Urinary bladder (tissue), 4 donors: ENCODE data around the gene AGBL5. TPM values are rescaled to one million over a fixed set of nuclear protein-coding genes. Genes with fewer than 3 reads are reported as not detected.

Experiments used
- DNase-seq: peaks from one replicate; pipeline ENCODE4 v3.0.0-alpha.2; 2015; ENCODE audit errors: extremely low spot score
- H3K27ac ChIP-seq: one replicate; pipeline ENCODE4 v1.5.1; 2013; ENCODE audit warnings: low read depth, mild to moderate bottlenecking, moderate library complexity
- H3K36me3 ChIP-seq: one replicate; pipeline ENCODE4 v1.6.1; 2013; ENCODE audit warnings: mild to moderate bottlenecking, moderate library complexity; ENCODE audit not compliant: insufficient read depth
- H3K4me1 ChIP-seq: one replicate; pipeline ENCODE4 v1.6.1; 2013; ENCODE audit warnings: mild to moderate bottlenecking, moderate library complexity; ENCODE audit not compliant: insufficient read depth
- H3K4me3 ChIP-seq: one replicate; pipeline ENCODE4 v1.5.1; 2013; ENCODE audit warnings: low read depth, low read length
- WGBS: extraction: QIAGEN DNeasy Blood & Tissue Kit; methylation state at CpG from one replicate; pipeline ENCODE4 v1.1.7; 2013; 5-methylcytosine and 5-hydroxymethylcytosine counted together
- polyA plus RNA-seq: library from polyadenylated mRNA; stranded (reverse); fragments of 200-250 nt; gene quantifications from one replicate; pipeline ENCODE4 v1.2.3, GENCODE V29; 2013
- total RNA-seq: library from RNA; depleted of rRNA; stranded (reverse); fragments of >200 nt; gene quantifications from one replicate; pipeline ENCODE4 v1.2.3, GENCODE V29; 2014
- donor health status: healthy with polysubstance abuse.
- donor health status: healthy.

The AGBL5 gene
- total and polyA plus RNA-seq, 2 donors, result 12.0 to 31.0 TPM

DNA sequence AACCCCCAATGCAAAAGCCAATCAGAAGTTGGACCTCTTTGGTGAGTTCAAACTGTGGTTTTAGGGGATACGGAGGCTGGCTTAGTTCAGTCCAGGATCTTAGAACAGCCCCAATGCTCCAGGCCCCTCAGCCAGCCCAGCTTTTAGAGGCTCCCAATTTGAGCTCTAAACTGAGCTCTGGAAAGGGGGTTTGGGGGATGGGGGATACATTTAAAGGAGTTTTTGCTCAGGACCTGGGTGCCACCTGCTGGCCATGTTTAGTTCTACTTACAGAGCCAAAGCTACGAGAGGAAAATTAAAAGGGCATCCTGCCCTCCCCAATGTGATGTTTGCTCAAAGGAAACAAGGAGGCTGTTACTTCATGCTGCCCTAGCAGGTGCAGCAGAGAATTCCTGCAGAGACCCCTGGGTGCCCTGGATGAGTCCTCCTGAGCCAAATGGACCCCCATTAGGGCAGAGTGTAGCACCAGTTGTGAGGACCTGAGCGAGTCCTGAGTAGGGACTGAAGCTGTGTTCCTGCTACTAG lies 34.6 kb upstream of the AGBL5 start:
- H3K27ac ChIP-seq, result no peak overlapping the region
- WGBS, result 63% methylated on average over 3 of the region's 3 CpGs
- DNase-seq, result no peak

DNA sequence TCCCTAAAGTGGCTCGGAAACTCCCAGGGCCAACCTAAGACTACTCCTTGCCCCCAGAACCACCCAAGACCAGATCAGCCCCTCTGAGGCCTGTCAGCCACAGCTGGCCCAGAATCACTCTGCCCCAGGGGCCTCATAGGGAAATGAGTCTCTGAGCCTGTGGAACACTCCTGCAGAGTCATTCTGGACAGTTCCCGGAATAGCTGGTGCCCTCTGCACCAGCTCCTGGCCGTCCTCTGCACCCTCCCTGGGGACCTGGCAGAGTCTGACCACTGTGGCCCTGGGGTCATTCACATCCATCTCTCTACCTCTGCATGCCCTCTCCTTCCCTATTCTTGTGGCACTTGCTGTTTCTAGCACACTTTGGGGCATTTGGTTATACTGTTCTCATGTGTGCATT lies 33.3 kb upstream of the AGBL5 start:
- DNase-seq, result no peak
- WGBS, result 88% methylated on average over 3 of the region's 3 CpGs
- H3K4me3 ChIP-seq, result no peak overlapping the region
- no peak overlapping the region for H3K27ac ChIP-seq
- H3K4me1 ChIP-seq, result no peaks in the 10 kb centered on the region
- no peaks in the 10 kb centered on the region for H3K36me3 ChIP-seq

More for the DNA sequence above, 34.6 kb upstream of the AGBL5 start:
- Histone ChIP-seq H3K4me1 (no peaks in the 10 kb centered on the region), H3K36me3 (no peaks in the 10 kb centered on the region), H3K4me3 (no peak overlapping the region)

DNA sequence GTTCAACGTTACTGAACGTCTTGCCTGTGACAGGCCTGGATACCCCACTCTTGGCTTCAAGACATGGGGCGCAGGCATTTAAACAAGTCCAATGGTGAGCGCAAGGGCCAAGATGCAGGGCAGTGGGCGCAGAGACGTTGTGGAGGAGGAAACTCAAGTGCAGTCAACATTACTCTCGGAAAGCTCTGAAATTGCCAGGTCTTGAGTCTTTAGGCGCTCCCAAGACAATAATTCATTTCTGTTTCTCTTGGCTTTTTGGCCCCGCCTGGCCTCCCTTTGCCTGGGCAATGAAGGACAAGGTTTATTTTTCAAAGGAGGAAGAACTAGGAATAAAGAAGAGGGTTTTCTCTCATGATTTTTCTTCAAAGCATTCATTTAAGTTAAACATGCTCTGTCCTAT lies 32.0 kb upstream of the AGBL5 start:
- WGBS, result 91% methylated on average over 9 of the region's 9 CpGs
- DNase-seq, result no peak
- Histone ChIP-seq H3K4me1 (no peaks in the 10 kb centered on the region), H3K27ac (no peak overlapping the region), H3K4me3 (no peak overlapping the region), H3K36me3 (peaks cover 2% of the 10 kb centered on the region)

DNA sequence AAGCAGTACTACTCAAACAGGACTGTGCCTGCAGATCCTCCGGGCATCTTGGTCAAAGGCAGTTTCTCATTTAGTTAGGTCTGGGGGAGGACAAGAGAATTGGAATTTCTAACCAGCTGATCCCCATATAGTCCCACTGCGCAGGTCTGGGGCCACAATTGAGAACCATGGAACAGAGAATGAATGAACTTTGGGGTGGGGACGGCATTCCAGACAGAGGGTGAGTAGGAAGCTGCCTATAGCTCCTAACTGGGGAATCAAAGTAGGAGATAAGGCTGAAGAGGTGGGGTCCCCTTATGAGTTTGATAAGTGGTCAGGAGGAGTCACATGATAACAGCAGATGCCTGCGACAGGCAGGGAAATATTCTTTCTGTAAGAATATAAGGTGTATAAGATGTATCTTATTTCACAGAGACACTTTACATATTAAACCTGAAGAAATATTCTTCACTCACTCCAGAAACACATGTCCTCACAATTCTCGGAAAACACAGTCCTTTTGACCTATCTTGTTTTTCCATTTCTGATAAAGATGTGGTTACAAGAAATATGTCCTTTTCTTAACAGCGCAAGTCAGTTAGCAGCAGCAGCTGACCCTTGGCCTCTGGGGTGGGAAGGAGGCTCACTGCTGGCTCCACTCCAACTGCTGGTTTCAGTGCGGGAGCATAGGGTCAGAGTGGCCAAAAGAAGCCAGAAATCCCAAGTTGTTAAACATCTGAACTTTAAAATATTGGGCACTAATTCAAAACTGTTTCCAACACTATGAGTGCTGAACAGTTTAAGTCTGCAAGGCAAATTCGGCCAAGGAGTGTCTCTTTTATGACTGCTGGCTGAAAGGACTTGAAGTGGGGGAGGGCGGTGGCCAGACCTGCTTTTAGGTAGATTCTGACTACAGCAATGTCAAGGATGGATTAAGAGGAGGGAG lies 31.3 kb upstream of the AGBL5 start:
- DNase-seq, result no peak
- WGBS, result 61% methylated on average over 9 of the region's 9 CpGs
- Histone ChIP-seq H3K4me1 (no peaks in the 10 kb centered on the region), H3K4me3 (no peak overlapping the region), H3K36me3 (peaks cover 2% of the 10 kb centered on the region), H3K27ac (no peak overlapping the region)

DNA sequence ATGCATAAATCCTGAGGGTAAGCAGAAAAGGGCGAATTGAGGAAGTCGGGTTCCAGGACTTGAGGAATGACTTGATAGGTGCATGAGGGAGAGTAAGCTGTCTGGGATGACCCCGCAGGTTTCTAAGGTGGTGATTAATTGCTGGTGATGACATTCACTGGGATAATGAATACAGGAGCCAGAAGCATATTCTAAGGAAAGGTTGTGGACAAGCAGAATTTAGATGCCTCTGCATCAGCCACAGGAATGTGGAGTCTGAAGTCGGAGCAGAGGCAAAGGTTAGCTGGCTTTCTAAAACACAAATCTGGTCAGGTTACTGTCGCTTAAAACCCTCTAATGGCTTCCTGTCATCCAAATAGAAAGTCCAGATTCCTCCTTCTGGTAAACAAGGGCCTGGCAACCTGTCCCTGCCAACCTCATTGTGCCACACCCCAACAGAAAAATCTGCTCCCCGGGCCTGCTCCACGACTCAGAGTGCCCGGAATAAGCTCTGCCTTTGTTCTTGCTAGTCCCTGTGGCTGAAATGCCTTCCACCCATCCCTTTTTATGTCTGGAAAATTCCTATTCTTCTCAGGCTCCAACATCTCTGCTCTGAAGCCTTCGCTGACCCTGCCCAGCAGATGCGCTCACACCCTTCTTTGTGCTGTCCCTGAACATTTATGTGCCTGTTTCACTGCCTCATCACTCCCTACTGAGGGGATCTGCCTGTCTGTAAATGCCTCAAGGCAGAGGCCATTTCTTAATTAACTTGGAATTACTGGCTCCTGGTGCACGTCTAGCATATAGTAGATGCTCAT lies 30.0 kb upstream of the AGBL5 start:
- Histone ChIP-seq H3K27ac (no peak overlapping the region), H3K4me3 (no peak overlapping the region), H3K4me1 (no peaks in the 10 kb centered on the region), H3K36me3 (peaks cover 3% of the 10 kb centered on the region)
- DNase-seq, result no peak
- 76% methylated on average over 11 of the region's 11 CpGs for whole genome bisulfite sequencing

DNA sequence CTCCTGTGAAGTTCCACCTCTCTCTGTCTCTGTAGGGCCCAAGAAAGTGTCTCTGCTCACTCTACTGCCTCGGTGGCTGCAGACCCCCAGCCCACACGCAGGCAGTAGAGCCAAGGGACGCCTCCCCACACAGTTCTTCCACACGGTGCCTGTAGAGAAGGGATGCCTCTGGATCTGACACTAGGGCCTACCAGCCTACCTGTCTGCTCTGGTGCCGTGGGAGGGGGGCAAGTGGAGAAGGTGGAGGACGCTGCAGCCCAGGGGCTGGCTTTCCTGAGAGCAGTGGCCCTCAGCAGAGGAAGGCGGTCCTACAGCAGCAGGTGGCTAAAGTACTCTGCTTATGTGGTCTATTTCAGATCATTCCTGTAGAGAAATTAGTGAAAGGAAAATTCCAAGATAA lies 27.7 kb upstream of the AGBL5 start:
- Histone ChIP-seq H3K27ac (no peak overlapping the region), H3K4me1 (no peaks in the 10 kb centered on the region), H3K4me3 (no peak overlapping the region), H3K36me3 (peaks cover 4% of the 10 kb centered on the region)
- WGBS, result 92% methylated on average over 7 of the region's 7 CpGs
- DNase-seq, result no peak

DNA sequence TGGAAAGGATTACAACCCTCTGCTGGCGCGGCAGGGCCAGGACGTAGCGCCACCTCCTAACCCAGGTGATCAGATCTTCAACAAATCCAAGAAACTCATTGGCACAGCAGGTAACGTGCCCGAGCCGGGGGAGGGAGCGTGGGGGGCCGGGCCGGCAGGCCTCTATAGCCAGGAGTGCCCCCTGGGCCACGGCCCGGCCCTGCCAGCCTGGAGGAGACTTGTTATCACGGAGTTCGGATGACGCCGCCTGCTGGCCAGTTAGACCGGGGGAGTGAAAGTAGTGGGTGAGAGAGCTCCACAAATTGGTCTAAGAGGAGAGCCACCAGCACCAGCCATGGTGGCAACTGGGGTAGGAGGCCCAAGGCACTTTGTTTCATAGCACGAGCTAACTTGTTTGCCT lies 27.3 kb upstream of the AGBL5 start:
- Histone ChIP-seq H3K36me3 (peaks cover 4% of the 10 kb centered on the region), H3K4me1 (no peaks in the 10 kb centered on the region), H3K27ac (no peak overlapping the region), H3K4me3 (no peak overlapping the region)
- DNase-seq, result no peak
- 77% methylated on average over 18 of the region's 18 CpGs for WGBS

DNA sequence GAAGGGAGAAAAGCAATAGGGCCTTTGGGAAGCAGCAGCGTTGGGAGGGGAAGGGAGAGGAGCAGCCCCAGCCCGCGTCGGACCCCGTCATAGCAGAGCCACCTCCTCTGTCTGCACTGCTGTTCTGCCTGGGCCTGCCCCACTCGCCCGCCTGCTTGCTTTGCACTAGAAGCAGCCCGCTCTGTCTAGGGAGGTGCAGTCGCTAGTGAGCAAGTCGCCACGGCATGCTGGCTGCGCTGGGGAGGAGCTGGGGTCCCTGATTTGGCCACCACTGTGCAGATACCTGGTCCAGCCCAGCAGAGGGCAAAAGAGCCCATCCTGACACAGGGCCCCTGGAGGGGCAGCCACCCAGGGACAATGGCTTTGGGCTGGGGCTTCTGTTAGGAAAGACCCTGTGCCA lies 26.7 kb upstream of the AGBL5 start:
- H3K36me3 ChIP-seq, result peaks cover 4% of the 10 kb centered on the region
- WGBS, result 87% methylated on average over 12 of the region's 12 CpGs
- no peak overlapping the region for H3K27ac ChIP-seq
- no peaks in the 10 kb centered on the region for H3K4me1 ChIP-seq
- DNase-seq, result no peak
- no peak overlapping the region for H3K4me3 ChIP-seq

DNA sequence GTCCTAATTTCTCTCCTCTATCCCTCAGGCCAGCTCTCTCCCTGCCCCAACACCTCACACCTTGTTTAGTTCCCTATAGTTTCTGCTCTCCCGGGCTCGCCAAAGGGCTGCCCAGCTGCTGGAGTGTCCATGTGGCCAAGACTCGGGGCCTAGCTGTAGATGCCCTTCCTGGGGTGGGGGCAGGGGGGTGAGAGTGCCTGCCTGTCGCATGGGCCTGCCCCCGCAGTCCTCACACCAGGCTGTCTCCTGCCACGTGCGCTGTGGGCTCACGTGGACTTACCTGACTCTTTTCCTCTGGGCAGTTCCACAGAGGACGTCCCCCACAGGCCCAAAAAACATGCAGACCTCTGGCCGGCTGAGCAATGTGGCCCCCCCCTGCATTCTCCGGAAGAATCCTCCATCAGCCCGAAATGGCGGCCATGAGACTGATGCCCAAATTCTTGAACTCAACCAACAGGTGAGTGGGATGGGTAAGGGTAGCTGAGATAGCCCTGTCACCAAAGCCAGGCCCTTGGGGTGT lies 26.1 kb upstream of the AGBL5 start:
- WGBS, result 91% methylated on average over 13 of the region's 13 CpGs
- Histone ChIP-seq H3K4me3 (no peak overlapping the region), H3K4me1 (no peaks in the 10 kb centered on the region), H3K36me3 (peaks cover 4% of the 10 kb centered on the region), H3K27ac (no peak overlapping the region)
- no peak for DNase-seq

DNA sequence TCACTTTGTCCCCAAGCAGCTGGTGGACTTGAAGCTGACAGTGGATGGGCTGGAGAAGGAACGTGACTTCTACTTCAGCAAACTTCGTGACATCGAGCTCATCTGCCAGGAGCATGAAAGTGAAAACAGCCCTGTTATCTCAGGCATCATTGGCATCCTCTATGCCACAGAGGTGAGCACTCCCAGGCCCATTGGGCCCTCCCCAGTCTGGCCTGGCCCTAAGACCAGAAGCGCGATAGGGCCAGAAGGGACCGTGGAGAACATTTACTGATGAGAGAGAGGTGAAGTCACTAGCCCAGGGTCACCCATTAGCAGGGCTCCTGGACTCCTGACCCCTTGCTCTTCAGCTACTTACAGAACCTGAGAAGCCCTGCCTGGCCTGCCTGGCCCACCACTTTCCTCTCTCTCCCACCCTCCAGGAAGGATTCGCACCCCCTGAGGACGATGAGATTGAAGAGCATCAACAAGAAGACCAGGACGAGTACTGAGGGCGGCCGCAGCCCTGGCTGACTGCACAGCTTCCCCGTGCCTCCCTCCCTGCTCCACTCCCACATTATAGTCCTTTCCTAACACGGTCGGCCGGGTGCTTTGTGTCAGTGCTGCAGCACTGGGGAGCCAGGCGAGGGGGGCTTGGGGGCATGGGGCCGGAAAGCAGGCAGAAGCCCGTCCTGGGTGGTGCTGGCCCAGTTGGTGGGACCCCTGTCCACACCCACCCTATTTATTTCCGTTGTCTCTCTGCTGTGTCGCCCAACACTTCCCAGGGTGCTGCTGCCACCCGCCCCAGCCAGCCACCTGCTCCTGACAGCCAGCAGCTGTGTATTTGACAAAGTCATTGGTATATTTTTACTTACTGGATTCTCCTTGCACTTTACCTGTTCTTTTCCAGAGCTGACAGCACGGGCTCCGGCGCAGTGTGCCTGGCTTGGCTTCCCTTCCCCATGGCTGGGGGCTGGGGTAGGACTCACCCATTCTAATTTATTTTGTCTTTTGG lies 25.3 kb upstream of the AGBL5 start:
- Histone ChIP-seq H3K4me1 (no peaks in the 10 kb centered on the region), H3K27ac (no peak overlapping the region), H3K36me3 (peaks cover 4% of the 10 kb centered on the region), H3K4me3 (no peak overlapping the region)
- no peak for DNase-seq
- 88% methylated on average over 24 of the region's 24 CpGs for WGBS

DNA sequence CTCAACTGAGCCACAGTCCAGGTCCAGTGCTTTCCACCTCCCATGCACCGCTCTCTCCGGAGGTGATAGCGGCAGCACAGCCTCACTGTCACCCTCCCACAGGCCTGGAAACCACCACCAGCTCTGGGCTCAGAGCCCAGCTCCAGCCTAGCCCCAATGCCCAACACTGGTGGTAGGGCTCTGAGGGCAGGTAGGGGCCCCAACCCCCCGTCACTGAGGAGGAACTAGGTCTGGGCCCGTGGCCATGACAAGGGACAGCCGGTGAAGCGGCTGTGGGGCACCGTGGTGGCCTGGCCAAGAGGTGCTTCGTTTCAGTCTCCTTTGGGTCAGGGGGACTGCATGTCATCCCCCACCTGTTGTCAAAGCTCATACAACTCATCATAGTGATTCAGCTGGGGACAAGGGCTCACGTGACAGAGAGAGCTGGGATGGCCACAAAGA lies 24.2 kb upstream of the AGBL5 start:
- DNase-seq, result no peak
- Histone ChIP-seq H3K4me1 (no peaks in the 10 kb centered on the region), H3K4me3 (no peak overlapping the region), H3K27ac (no peak overlapping the region), H3K36me3 (peaks cover 4% of the 10 kb centered on the region)
- 89% methylated on average over 10 of the region's 10 CpGs for WGBS

DNA sequence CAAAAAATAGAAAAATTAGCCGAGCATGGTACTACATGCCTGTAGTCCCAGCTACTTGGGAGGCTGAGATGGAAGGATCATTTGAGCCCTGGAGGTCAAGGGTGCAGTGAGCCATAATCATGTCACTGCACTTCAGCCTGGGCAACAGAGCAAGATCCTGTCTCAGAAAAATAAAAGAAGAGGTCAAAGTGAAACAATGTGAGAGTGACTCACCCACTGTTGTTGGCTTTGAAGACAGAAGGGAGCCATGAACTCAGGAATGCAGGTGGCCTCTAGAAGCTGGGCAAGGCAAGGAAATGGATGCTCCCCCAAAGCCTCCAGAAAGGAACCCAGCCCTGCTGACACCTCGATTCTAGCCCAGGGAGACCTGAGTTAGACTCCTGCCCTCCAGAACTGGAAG lies 22.4 kb upstream of the AGBL5 start:
- DNase-seq, result no peak
- WGBS, result 90% methylated on average over 2 of the region's 2 CpGs
- no peak overlapping the region for H3K4me3 ChIP-seq
- peaks cover 2% of the 10 kb centered on the region for H3K36me3 ChIP-seq
- no peak overlapping the region for H3K27ac ChIP-seq
- no peaks in the 10 kb centered on the region for H3K4me1 ChIP-seq
